ENCODE measurements around the gene ENTR1. TPM values are rescaled to one million over a fixed set of nuclear protein-coding genes. Genes with fewer than 3 reads are reported as not detected.

ENTR1 gene
- total RNA-seq, 4 donors from 2014 or later: 26.5 to 38.1 (median 33.5) TPM

- ATAC-seq (ENCODE audit: low FRiP score) (no peak), DNase-seq (ENCODE audit: low spot score) (no peak)
- TF ChIP-seq, protein P1, sequence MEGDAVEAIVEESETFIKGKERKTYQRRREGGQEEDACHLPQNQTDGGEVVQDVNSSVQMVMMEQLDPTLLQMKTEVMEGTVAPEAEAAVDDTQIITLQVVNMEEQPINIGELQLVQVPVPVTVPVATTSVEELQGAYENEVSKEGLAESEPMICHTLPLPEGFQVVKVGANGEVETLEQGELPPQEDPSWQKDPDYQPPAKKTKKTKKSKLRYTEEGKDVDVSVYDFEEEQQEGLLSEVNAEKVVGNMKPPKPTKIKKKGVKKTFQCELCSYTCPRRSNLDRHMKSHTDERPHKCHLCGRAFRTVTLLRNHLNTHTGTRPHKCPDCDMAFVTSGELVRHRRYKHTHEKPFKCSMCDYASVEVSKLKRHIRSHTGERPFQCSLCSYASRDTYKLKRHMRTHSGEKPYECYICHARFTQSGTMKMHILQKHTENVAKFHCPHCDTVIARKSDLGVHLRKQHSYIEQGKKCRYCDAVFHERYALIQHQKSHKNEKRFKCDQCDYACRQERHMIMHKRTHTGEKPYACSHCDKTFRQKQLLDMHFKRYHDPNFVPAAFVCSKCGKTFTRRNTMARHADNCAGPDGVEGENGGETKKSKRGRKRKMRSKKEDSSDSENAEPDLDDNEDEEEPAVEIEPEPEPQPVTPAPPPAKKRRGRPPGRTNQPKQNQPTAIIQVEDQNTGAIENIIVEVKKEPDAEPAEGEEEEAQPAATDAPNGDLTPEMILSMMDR (IDR thresholded peaks at IDR 0.05): no peak
Measured at GRCh38 chr9:136370687-136371532, 39.5 kb downstream of the ENTR1 start.

DNA sequence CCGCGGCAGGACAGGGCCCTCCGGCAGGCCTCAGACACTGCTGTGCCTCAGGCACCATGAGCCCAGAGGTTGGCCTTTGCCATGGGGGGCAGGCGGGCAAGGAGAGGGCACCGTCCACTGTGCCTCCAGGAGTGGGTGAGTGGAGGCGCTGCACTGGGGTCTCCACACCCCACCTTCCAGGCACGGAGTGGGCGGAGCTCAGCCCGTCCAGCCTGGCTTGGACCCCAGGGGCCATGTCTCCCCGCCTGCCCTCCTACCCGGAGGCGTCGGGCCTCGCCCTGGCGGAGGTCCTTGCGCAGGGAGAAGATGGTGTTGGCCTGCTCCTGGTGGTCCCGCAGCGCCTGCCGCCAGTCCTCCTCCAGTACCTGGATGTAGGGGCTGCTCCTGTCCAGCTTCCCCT, 40.4 kb downstream of the ENTR1 start:
- no peak for DNase-seq (ENCODE audit: low spot score)
- no peak for ATAC-seq (ENCODE audit: low FRiP score)
- TF ChIP-seq, protein P1 (IDR thresholded peaks at IDR 0.05): no peak

GRCh38 chr9:136368190-136368589, 42.2 kb downstream of the ENTR1 start:
- ATAC-seq (ENCODE audit: low FRiP score): no peak
- DNase-seq (ENCODE audit: low spot score): no peak
- TF ChIP-seq, protein P1 (IDR thresholded peaks at IDR 0.05): no peak

GRCh38 chr9:136367296-136368145, 42.9 kb downstream of the ENTR1 start:
- no peak for ATAC-seq (ENCODE audit: low FRiP score)
- TF ChIP-seq, protein P1 (IDR thresholded peaks at IDR 0.05): no peak

DNA sequence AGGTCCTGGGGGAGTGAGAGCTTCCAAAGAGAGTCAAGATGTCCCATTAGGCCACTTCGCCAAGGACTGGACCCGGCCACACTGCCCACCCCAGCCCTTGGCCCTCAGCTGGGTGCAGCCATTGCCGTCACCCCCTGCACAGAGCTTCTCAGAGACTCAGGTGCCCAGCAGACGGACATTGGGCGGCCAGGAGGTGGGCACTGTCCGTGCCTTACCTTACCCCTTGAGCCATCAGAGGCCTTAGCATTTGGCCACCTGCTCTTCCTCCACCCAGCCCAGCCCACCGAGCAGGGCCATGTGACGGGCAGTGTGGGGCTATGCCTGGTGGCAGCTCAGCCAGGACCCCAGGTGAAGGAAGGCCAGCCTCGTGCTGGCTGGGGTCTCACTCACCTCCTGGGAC, 43.6 kb downstream of the ENTR1 start:
- ATAC-seq (ENCODE audit: low FRiP score): no peak
- no peak for DNase-seq (ENCODE audit: low spot score)
- TF ChIP-seq, protein P1 (IDR thresholded peaks at IDR 0.05): no peak

More at GRCh38 chr9:136367296-136368145, 42.9 kb downstream of the ENTR1 start:
- no peak for DNase-seq (ENCODE audit: low spot score)

GRCh38 chr9:136365775-136366222, 44.6 kb downstream of the ENTR1 start:
- ATAC-seq (ENCODE audit: low FRiP score): no peak
- TF ChIP-seq, protein P1 (IDR thresholded peaks at IDR 0.05): no peak
- DNase-seq (ENCODE audit: low spot score): no peak
